IMR-90 (cell line): ENCODE results near the gene CYB5D1.

Source experiments
- CTCF ChIP-seq: conservative IDR thresholded peaks from 2 replicates; pipeline ENCODE4 v1.5.1; 2012; ENCODE audit warnings: mild to moderate bottlenecking, low read depth, low read length, improper control_type of control experiment
- RCOR1 ChIP-seq: IDR thresholded peaks from 2 replicates; pipeline ENCODE4 v1.6.1; 2012; ENCODE audit warnings: mild to moderate bottlenecking, low read length, improper control_type of control experiment; ENCODE audit not compliant: insufficient replicate concordance
- USF2 ChIP-seq: fragments of 150-350 bp; IDR thresholded peaks from 2 replicates; pipeline ENCODE4 v1.6.1; 2017; ENCODE audit warnings: mild to moderate bottlenecking, antibody characterized with exemption, low read length, low read depth

GRCh38 chr17:7880076-7880868 lies 22.5 kb downstream of the CYB5D1 start:
- no peak for TF ChIP-seq USF2
- TF ChIP-seq CTCF, result no peak
- no peak for TF ChIP-seq RCOR1
